Liver (tissue), 3 donors: Measurements from ENCODE around the gene STK39.

Experiments
- EGR1 ChIP-seq, 2 donors: IDR thresholded peaks; 2 replicates each; pipeline ENCODE4 v1.6.1; 2016 to 2018; ENCODE audit warnings: antibody characterized with exemption in 2 of 2, low read depth in 2 of 2
- GABPA ChIP-seq, 2 donors: IDR thresholded peaks in 1 of 2; conservative IDR thresholded peaks in 1 of 2; 2 replicates each; pipeline ENCODE4 v1.6.1; 2016; ENCODE audit warnings: antibody characterized with exemption in 2 of 2, mild to moderate bottlenecking in 1 of 2, moderate library complexity in 1 of 2
- JUND ChIP-seq, 2 donors: IDR thresholded peaks; 2 replicates each; pipeline ENCODE4 v1.6.1; 2016; ENCODE audit warnings: antibody characterized with exemption in 2 of 2
- MAX ChIP-seq: IDR thresholded peaks from 2 replicates; pipeline ENCODE4 v1.6.1; 2016; ENCODE audit warnings: antibody characterized with exemption
- RAD21 ChIP-seq, 2 donors: IDR thresholded peaks; 2 replicates each; pipeline ENCODE4 v1.6.1; 2016; ENCODE audit warnings: antibody characterized with exemption in 2 of 2, mild to moderate bottlenecking in 2 of 2
- REST ChIP-seq: IDR thresholded peaks from 2 replicates; pipeline ENCODE4 v1.6.1; 2016; ENCODE audit warnings: antibody characterized with exemption, mild to moderate bottlenecking
- SP1 ChIP-seq: IDR thresholded peaks from 2 replicates; pipeline ENCODE4 v1.6.1; 2018; ENCODE audit warnings: antibody characterized with exemption, mild to moderate bottlenecking
- TAF1 ChIP-seq: conservative IDR thresholded peaks from 2 replicates; pipeline ENCODE4 v1.6.1; 2016; ENCODE audit warnings: antibody characterized with exemption, mild to moderate bottlenecking
- YY1 ChIP-seq: IDR thresholded peaks from 2 replicates; pipeline ENCODE4 v1.6.1; 2016; ENCODE audit warnings: antibody characterized with exemption, mild to moderate bottlenecking
- TF ChIP-seq, protein P1 (sequence below): fragments of 150-350 bp; IDR thresholded peaks from 2 replicates; pipeline ENCODE4 v1.5.1; 2017; ENCODE audit warnings: improper control_type of control experiment, low read depth, low read length; ENCODE audit not compliant: missing input control
- TF ChIP-seq, protein P2 (sequence below): IDR thresholded peaks from 2 replicates; pipeline ENCODE4 v1.6.1; 2016; ENCODE audit warnings: antibody characterized with exemption
- donor health status: healthy.
- donor health status: healthy.

DNA sequence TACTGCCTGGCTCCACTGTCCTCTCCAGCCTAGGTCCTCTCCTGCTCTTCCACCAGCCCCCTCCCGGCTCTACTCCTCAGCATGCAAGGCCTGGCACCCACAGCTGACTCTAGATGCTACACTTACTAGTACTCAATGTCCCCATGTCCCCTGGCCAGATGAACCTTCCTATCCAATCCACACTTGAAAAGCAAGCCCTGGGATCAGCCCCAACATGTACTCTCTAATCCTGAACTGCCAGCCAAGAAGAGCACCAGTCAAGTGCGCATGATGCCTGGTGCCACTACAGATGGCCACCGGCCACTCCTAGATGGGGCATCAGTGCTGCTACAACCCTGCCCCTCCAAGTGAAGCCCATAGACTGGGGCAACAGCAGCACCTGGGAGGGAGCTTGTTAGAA lies 168.2 kb downstream of the STK39 start:
- TF ChIP-seq, protein P1, sequence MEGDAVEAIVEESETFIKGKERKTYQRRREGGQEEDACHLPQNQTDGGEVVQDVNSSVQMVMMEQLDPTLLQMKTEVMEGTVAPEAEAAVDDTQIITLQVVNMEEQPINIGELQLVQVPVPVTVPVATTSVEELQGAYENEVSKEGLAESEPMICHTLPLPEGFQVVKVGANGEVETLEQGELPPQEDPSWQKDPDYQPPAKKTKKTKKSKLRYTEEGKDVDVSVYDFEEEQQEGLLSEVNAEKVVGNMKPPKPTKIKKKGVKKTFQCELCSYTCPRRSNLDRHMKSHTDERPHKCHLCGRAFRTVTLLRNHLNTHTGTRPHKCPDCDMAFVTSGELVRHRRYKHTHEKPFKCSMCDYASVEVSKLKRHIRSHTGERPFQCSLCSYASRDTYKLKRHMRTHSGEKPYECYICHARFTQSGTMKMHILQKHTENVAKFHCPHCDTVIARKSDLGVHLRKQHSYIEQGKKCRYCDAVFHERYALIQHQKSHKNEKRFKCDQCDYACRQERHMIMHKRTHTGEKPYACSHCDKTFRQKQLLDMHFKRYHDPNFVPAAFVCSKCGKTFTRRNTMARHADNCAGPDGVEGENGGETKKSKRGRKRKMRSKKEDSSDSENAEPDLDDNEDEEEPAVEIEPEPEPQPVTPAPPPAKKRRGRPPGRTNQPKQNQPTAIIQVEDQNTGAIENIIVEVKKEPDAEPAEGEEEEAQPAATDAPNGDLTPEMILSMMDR: no peak
- TF ChIP-seq TAF1 (no peak), MAX (no peak), GABPA (IDR thresholded peaks at IDR 0.05 in 1 of 2, conservative IDR thresholded peaks at IDR 0.05 in 1 of 2) (no peak), RAD21 (IDR thresholded peaks at IDR 0.05) (no peak), REST (no peak), YY1 (no peak), JUND (IDR thresholded peaks at IDR 0.05) (no peak), SP1 (no peak), EGR1 (IDR thresholded peaks at IDR 0.05; ENCODE audit: low read depth in 2 of 2) (no peak)
- TF ChIP-seq, protein P2, sequence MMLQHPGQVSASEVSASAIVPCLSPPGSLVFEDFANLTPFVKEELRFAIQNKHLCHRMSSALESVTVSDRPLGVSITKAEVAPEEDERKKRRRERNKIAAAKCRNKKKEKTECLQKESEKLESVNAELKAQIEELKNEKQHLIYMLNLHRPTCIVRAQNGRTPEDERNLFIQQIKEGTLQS: no peak
